NOMO-1 (cell line): ENCODE measurements around the gene OPALIN.

ENCODE experiments used
- DNase-seq, 2 experiments: peaks; one replicate each; lab custom pipeline; 2025; ENCODE audit not compliant: unreplicated experiment in 2 of 2; lab: John Stamatoyannopoulos, UW

OPALIN gene

GRCh38 chr10:96374985-96375830 is 16.4 kb upstream of the OPALIN start:
- peak; percentile 68 to 78 for DNase-seq

DNA sequence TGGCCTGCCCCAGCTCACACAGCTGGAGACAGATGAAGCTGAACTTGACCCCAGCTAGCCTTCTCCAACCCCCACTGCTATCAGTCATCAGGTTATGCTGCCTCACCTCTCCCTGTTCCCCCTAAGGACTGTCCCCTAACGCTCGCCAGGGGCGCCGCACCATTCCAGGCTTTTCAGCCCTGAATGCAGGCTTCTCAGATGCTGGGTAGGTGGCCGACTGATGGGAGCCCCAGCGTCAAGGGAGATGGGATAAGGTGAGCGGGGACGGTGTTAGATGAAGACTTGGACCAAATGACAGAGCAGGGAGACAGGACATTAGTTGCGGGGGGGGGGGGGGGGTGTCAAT is 15.8 kb upstream of the OPALIN start:
- no peak for DNase-seq

DNA sequence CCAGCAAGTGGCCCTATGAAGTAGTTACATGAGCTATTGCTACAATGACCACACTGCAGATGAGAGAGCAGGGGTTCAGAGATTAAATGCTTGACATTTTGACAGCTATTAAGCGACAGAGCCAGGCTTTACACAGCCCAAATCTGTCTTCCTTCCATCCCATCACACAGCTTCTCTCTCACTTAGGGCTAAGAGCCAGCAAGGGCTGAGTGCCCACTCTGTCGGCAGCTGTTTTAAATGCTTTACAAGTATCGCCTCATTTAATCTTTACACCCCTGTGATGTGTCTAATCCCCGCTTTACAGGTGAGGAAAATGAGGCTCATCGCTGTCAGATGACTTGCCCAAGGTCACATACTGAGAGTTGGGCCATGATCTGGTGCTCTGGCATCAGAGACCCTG is 15.2 kb upstream of the OPALIN start:
- no peak for DNase-seq

- no peak for DNase-seq
These were observed 12.6 kb upstream of the OPALIN start for GRCh38 chr10:96371356-96371755.

GRCh38 chr10:96370584-96371157 is 11.9 kb upstream of the OPALIN start:
- DNase-seq: peak; percentile 38 to 40

DNA sequence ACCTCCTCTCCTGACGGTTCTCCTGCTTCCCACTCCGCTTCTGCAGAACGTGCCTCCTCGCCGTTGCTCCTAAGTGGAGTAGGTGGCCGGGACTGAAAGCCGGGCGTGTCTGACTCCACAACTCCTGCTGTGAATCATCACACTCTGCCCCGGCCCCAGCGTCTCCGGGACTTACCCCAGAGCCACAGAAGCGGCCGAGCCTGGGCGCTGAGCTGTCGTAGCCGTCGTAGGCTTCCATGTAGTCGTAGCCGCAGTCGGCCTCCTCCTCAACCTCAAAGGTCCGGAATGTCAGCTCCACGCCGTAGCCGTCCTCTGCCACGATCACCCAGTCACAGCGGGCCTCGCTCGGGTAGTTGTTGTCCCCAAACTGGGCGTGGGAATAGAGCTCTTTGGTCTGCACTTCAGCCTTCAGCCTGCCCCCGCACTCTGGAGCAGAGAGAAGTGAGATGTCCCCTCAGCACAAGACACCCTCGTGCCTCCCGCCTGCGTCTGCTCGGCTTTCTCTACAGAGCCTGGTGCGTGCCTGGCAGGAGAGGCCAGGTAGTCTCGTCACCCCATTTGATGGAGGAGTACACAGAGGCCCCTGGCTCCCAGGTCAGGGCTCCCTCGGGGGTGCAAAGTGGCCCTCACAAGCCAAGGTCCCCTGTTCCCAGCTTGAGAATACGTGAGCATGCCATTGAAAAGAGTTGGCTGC is 11.2 kb upstream of the OPALIN start:
- DNase-seq: no peak

GRCh38 chr10:96368971-96369370 is 10.2 kb upstream of the OPALIN start:
- DNase-seq: no peak

DNA sequence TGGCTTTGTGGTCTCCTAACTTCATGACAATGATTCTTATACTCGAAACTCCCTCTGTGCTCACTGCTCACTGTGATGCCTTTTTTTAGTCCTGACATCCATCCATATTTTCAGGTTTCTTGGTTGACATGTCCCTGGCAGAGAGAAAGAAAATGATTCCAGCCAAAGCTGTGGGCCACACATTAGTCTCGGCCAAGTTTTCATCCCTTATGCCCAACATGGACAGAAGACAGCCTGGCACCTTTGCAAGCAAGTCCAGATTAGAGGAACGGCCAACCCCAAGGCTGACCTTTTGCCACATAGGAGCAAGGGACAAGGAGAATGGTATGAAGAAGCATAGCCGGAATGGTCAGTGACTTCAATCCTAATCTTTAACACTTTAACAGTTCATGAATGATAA is 8.7 kb upstream of the OPALIN start:
- no peak for DNase-seq

DNA sequence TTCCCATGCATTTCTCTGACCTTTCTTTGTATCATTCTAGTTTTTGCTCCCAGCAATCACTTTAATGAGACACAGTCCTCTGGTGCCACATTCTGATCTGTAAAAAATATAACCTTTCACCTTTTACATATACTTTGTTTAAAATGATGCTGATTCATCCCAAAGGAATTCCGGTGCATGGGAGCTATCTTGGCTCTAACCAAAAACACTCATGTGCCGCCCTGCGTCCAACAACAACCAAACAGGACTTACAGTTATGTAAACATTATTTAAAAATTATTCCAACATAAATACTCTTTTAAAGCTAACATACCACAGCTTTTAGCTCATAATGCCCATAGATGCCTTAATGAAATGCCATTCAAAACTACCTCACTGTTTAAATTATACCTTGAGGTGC is 7.7 kb upstream of the OPALIN start:
- DNase-seq: no peak

GRCh38 chr10:96365571-96365970 is 6.8 kb upstream of the OPALIN start:
- DNase-seq: no peak

DNA sequence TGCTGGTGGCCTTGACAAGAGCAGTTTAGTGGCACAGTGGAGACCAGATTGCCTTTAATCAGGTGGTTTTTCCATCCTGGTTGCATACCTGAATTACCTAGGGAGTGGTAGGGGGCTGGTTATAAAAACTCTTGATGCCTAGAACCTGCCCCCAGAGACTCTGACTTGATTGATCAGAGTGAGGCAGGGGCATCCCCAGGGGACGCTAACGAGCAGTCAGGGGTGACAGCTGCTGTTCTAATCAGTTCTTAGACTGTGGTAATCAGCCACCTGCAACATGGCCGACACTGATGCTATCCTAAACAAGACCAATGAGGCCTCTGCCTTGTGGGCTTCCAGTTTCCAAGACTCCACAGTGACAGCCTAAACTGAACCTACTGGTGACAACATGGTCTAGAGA is 2.0 kb upstream of the OPALIN start:
- DNase-seq: no peak

DNA sequence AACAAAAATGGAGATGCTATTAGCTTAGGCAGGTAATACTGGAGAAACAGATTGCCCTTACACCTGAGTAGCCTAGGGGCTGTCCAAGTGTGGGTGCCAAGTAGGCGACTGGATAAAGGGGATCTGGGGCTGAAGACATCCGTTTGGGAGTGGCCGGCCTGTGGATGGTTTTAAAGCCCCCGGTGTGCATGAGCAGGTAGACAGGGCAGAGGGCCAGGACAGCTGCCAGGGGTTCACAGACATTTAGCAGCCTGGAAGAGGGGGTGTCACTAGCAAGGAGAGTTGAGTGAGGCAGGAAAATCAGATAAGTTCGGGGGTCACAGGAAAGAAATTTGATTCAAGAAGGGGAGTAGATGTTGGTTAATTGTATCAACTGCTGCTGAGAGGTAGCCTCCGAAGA is 1.5 kb upstream of the OPALIN start:
- DNase-seq: no peak

DNA sequence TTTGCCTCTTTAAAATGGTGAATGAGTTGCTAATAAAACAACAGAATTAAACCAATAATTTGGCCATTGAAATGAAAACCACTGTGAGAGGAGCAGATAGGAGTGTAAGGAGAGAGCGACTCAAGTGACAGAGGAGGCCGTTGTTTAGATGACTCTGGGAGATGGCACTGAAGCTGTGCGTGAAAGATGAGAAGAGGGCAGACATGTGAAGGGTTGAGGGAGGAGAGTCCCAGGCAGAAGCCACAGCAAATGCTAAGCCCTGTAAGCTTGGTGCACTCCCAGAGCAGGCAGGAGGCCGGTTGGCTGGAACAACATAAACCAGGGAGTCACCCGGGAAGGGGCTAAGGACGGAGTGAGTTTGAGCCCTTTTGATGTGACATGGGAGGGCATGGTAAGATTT is 814 bp upstream of the OPALIN start:
- no peak for DNase-seq

- DNase-seq: no peak
These were observed 1.7 kb downstream of the OPALIN start for GRCh38 chr10:96357038-96357620.

- no peak for DNase-seq
These were observed 6.2 kb downstream of the OPALIN start for GRCh38 chr10:96352582-96352981.

DNA sequence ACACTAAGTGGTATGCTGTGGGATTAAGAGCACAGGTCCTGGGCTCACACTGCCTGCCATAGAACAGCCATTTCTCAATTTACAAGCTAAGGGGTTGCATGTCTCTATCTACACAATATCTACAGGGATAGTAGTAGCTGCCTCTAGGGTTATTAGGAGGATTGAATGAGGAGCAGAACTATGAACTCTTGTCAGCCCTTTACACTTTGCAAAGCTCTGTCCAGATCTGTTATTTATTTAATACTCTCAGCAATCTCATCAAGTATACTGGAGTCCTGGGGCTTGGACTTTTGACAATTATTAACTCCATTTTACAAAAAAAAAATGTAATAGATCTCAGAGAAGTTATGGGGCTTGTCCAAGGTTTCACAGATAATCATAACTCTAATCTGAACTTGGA is 6.8 kb downstream of the OPALIN start:
- no peak for DNase-seq

DNA sequence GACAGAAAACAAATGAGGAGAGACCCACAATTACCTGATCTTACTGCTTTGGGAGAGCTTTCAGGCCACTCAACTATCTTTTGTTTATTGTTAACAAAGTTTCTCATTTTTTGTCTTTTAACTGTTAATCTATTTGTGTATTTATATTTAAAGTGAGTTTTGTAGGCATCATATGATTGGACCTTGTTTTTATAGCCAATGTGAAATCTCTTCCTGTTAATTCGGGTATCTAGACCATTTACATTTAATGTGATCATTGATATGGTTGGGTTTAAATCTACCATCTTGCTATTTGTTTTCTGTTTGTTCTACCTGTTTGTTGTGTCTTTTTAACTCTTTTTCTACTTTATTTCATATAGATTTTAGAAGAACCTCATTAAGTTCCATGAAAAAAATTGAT is 12.5 kb downstream of the OPALIN start:
- DNase-seq: no peak

DNA sequence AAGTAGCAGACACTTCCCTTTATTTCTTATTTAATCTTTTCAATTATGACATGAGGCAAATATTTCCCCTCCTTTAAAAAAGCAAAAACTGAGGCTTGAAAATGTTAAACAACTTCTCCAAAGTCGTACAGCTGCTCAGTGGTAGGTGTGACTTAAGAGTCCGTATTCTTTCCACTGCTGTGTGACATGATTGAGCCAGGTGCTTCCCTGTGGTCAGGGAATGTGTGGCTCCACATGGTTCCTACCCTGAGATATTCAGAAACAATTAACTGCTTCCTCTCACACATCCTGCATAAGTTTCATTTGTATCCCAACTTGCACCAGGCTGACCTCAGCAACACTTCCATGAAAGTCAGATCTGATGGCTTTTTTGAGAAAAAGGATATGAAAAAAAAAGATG is 13.6 kb downstream of the OPALIN start:
- DNase-seq: no peak

DNA sequence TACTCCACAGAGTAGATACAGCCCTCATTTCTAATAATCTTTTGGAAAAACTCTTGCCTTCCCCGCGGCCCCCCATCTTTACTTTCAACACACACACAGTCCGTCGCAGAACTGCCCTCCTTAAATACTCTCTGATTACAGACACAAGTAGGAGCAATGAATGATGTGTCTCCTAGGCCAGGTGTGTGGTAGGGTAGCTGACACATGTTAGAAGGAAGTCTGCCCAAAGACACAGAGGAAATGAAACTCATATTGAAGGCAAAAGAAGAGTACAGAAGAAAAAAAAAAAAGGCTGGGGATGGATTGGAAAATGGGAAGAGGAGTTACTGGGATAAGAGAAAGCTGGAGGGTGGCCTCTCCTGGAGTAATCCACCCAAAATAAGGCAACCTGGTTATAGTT is 14.6 kb downstream of the OPALIN start:
- DNase-seq: no peak

GRCh38 chr10:96342402-96342801 is 16.4 kb downstream of the OPALIN start:
- DNase-seq: no peak

DNA sequence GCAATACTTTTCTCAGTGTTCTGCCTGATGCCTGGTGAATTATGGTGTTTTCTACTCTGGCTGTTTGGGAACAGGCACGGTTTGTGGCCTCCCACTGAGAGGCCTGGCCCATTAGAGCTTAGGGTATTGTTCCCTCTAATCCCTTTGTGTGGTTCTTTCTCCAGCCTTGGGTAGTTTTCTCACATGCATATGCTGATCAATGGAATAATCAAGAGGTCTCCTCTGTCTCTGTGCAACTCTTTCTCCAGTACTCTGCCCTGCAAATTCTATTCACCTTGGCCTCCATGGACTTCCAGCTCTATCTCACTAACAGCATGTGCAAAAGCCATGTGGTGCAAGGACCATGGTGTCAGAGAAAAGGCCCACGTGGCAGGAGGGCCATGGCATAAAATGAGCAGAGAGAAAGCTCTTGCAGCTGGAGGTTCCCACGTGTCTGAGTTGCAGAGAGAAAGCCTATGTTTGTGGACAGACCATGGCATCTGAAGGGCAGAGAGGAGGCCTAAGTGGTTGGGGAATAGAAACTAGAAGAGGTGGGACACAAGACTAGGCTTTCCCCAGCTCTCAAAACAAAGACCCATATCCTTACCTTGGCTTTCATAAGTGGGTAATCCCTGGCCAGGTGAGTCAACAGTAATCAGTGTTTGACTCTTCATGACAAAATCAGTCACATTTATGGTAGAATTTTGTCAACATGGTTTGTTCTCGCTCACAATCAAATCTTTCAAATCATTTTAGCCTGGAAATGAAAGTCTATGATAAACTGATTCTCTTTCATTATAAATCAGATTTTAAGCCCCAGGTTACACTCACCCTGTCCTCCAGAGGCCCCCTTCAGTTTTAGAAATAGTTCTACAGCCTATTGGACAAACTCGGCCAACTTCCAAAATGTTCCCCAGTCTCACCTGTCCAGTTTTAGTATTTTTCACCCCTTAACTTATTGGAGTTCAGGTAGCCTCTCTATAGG is 17.3 kb downstream of the OPALIN start:
- no peak for DNase-seq
